HEK293 (cell line): ENCODE data around the gene B4GALT3.

Source experiments
- KLF17 ChIP-seq: fragments of 450-650 bp; formaldehyde crosslinking; IDR thresholded peaks from 2 replicates; pipeline ENCODE4 v1.5.1; 2016; ENCODE audit warnings: missing biosample characterization, missing genetic modification characterization
- PBX3 ChIP-seq: sonication (generic); formaldehyde crosslinking; IDR thresholded peaks from 2 replicates; pipeline ENCODE4 v1.8.1; 2022; ENCODE audit warnings: mild to moderate bottlenecking, moderate library complexity, missing genetic modification reagents
- ZBTB1 ChIP-seq: fragments of 450-650 bp; formaldehyde crosslinking; IDR thresholded peaks from 2 replicates; pipeline ENCODE4 v1.5.1; 2016; ENCODE audit warnings: missing biosample characterization, missing genetic modification characterization
- ZBTB10 ChIP-seq: fragments of 450-650 bp; formaldehyde crosslinking; IDR thresholded peaks from 2 replicates; pipeline ENCODE4 v1.5.1; 2016; ENCODE audit warnings: missing biosample characterization, missing genetic modification characterization
- ZBTB11 ChIP-seq: fragments of 450-650 bp; formaldehyde crosslinking; conservative IDR thresholded peaks from 2 replicates; pipeline ENCODE4 v1.5.1; 2016; ENCODE audit warnings: low read depth, missing biosample characterization, missing genetic modification characterization
- ZBTB48 ChIP-seq: fragments of 450-650 bp; formaldehyde crosslinking; IDR thresholded peaks from 2 replicates; pipeline ENCODE4 v1.5.1; 2016; ENCODE audit warnings: missing biosample characterization, missing genetic modification characterization
- ZBTB49 ChIP-seq: fragments of 450-650 bp; formaldehyde crosslinking; IDR thresholded peaks from 2 replicates; pipeline ENCODE4 v1.5.1; 2016; ENCODE audit warnings: missing biosample characterization, missing genetic modification characterization, low read depth
- ZBTB7A ChIP-seq: fragments of 450-650 bp; formaldehyde crosslinking; IDR thresholded peaks from 2 replicates; pipeline ENCODE4 v1.5.1; 2016; ENCODE audit warnings: low read depth, missing biosample characterization, missing genetic modification characterization
- ZBTB8A ChIP-seq: fragments of 450-650 bp; formaldehyde crosslinking; IDR thresholded peaks from 2 replicates; pipeline ENCODE4 v1.5.1; 2016; ENCODE audit warnings: missing biosample characterization, missing genetic modification characterization
- ZEB2 ChIP-seq: fragments of 450-650 bp; formaldehyde crosslinking; IDR thresholded peaks from 2 replicates; pipeline ENCODE4 v1.5.1; 2016; ENCODE audit warnings: missing biosample characterization, missing genetic modification characterization
- ZFP37 ChIP-seq: fragments of 450-650 bp; formaldehyde crosslinking; IDR thresholded peaks from 2 replicates; pipeline ENCODE4 v1.5.1; 2016; ENCODE audit warnings: missing biosample characterization, missing genetic modification characterization
- ZNF10 ChIP-seq: fragments of 450-650 bp; formaldehyde crosslinking; IDR thresholded peaks from 2 replicates; pipeline ENCODE4 v1.5.1; 2017; ENCODE audit warnings: missing biosample characterization, missing genetic modification characterization
- ZNF133 ChIP-seq: fragments of 450-650 bp; formaldehyde crosslinking; IDR thresholded peaks from 2 replicates; pipeline ENCODE4 v1.5.1; 2016; ENCODE audit warnings: missing biosample characterization, missing genetic modification characterization
- ZNF155 ChIP-seq: fragments of 450-650 bp; formaldehyde crosslinking; IDR thresholded peaks from 2 replicates; pipeline ENCODE4 v1.5.1; 2016; ENCODE audit warnings: missing biosample characterization, missing genetic modification characterization
- ZNF324 ChIP-seq: fragments of 450-650 bp; formaldehyde crosslinking; IDR thresholded peaks from 2 replicates; pipeline ENCODE4 v1.5.1; 2016; ENCODE audit warnings: missing biosample characterization, missing genetic modification characterization
- ZNF530 ChIP-seq: fragments of 450-650 bp; formaldehyde crosslinking; IDR thresholded peaks from 2 replicates; pipeline ENCODE4 v1.5.1; 2016; ENCODE audit warnings: low read depth, missing biosample characterization, missing genetic modification characterization
- ZNF548 ChIP-seq: fragments of 450-650 bp; formaldehyde crosslinking; IDR thresholded peaks from 2 replicates; pipeline ENCODE4 v1.5.1; 2016; ENCODE audit warnings: missing biosample characterization, missing genetic modification characterization
- ZNF549 ChIP-seq: fragments of 450-650 bp; IDR thresholded peaks from 2 replicates; pipeline ENCODE4 v1.5.1; 2018; ENCODE audit warnings: missing biosample characterization, missing genetic modification characterization, mild to moderate bottlenecking, inconsistent platforms, moderate library complexity
- ZNF571 ChIP-seq: fragments of 450-650 bp; formaldehyde crosslinking; IDR thresholded peaks from 2 replicates; pipeline ENCODE4 v1.5.0; 2017; ENCODE audit warnings: missing biosample characterization, missing genetic modification characterization
- ZNF580 ChIP-seq: fragments of 450-650 bp; formaldehyde crosslinking; IDR thresholded peaks from 2 replicates; pipeline ENCODE4 v1.5.1; 2016; ENCODE audit warnings: missing biosample characterization, missing genetic modification characterization
- ZNF600 ChIP-seq: fragments of 450-650 bp; formaldehyde crosslinking; IDR thresholded peaks from 2 replicates; pipeline ENCODE4 v1.5.1; 2016; ENCODE audit warnings: missing biosample characterization, missing genetic modification characterization
- ZNF610 ChIP-seq: fragments of 450-650 bp; formaldehyde crosslinking; IDR thresholded peaks from 2 replicates; pipeline ENCODE4 v1.5.1; 2016; ENCODE audit warnings: missing biosample characterization, missing genetic modification characterization, borderline replicate concordance
- ZNF623 ChIP-seq: fragments of 450-650 bp; formaldehyde crosslinking; IDR thresholded peaks from 2 replicates; pipeline ENCODE4 v1.5.1; 2016; ENCODE audit warnings: missing biosample characterization, missing genetic modification characterization
- ZNF645 ChIP-seq: fragments of 450-650 bp; formaldehyde crosslinking; IDR thresholded peaks from 2 replicates; pipeline ENCODE4; 2016; ENCODE audit warnings: missing biosample characterization, missing genetic modification characterization
- ZNF660 ChIP-seq: fragments of 450-650 bp; IDR thresholded peaks from 2 replicates; pipeline ENCODE4 v1.5.1; 2018; ENCODE audit warnings: missing biosample characterization, mild to moderate bottlenecking, missing genetic modification characterization
- ZNF747 ChIP-seq: fragments of 450-650 bp; formaldehyde crosslinking; IDR thresholded peaks from 2 replicates; pipeline ENCODE4 v1.5.1; 2016; ENCODE audit warnings: missing biosample characterization, missing genetic modification characterization

B4GALT3 gene

GRCh38 chr1:161166669-161167548, 10.4 kb downstream of the B4GALT3 start (continued):
- TF ChIP-seq ZEB2 (tag by site-specific recombination): no peak
- TF ChIP-seq ZBTB49 (tag by site-specific recombination): no peak
- TF ChIP-seq ZBTB10 (tag by site-specific recombination): peak; percentile 63
- TF ChIP-seq ZNF600 (tag by site-specific recombination): peak; percentile 55; the same call in 1 of the 2 replicates
- TF ChIP-seq ZNF610: no peak
- no peak for TF ChIP-seq KLF17 (tag by site-specific recombination)
- TF ChIP-seq ZBTB1 (tag by site-specific recombination): no peak
- no peak for TF ChIP-seq PBX3 (CRISPR knock-in tag)
- 0 out of 2 replicates have a peak, but pooled peaks have one; percentile 14 for TF ChIP-seq ZFP37 (tag by site-specific recombination)
- no peak for TF ChIP-seq ZNF747 (tag by site-specific recombination)
- TF ChIP-seq ZNF133: no peak
- TF ChIP-seq ZNF530: no peak
- TF ChIP-seq ZBTB11 (tag by site-specific recombination): no peak
- no peak for TF ChIP-seq ZNF549 (tag by site-specific recombination)
- TF ChIP-seq ZNF155 (tag by site-specific recombination): no peak
- TF ChIP-seq ZNF571 (tag by site-specific recombination): no peak
- TF ChIP-seq ZNF324 (tag by site-specific recombination): no peak
- TF ChIP-seq ZNF548 (tag by site-specific recombination): no peak
- TF ChIP-seq ZNF645 (tag by site-specific recombination): no peak
- no peak; the same call in 1 of the 2 replicates for TF ChIP-seq ZBTB8A (tag by site-specific recombination)
- no peak for TF ChIP-seq ZNF10 (tag by site-specific recombination)
- TF ChIP-seq ZBTB7A (tag by site-specific recombination): no peak
- no peak for TF ChIP-seq ZNF660 (tag by site-specific recombination)
- TF ChIP-seq ZNF623 (tag by site-specific recombination): no peak
- TF ChIP-seq ZNF580 (tag by site-specific recombination): 0 out of 2 replicates have a peak, but pooled peaks have one; percentile 4
- 0 out of 2 replicates have a peak, but pooled peaks have one; percentile 5 for TF ChIP-seq ZBTB48 (tag by site-specific recombination)
